ENCODE measurements around the gene PTOV1.

GRCh38 chr19:49818649-49819370, 32.1 kb upstream of the PTOV1 start:
- TF ChIP-seq POLR2A (IDR thresholded peaks at IDR 0.05; ENCODE audit: low read depth, low read length): no peak
- TF ChIP-seq POLR2AphosphoS5 (IDR thresholded peaks at IDR 0.05; ENCODE audit: low read depth, low read length): no peak
- no peak for TF ChIP-seq POU2F2 (IDR thresholded peaks at IDR 0.05; ENCODE audit: low read depth, low read length)
- TF ChIP-seq TAF1 (IDR thresholded peaks at IDR 0.05; ENCODE audit: low read depth, low read length): no peak

Measured in GM12891 (cell line).